ENCODE results near the gene ADTRP.

DNA sequence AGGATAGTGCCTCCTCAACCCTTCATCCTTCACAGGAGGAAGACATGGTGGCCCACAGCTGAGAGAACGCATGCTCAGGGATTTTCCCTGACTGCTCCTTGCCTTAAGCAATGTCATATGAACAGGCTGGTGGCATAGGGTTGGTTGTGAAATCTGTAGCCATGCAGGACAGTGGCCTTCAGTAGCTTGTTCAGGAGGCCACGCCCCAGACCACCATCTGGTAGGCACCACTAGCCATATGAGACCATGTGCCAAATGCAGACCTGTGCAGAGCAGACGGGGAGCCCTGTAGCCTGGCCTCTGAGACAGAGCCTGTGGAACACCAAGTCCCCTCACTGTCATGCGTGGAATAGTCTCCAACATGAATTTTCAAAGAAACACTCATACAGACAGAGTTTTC lies 76.5 kb downstream of the ADTRP start:
- TF ChIP-seq CTCF (IDR thresholded peaks at IDR 0.05) (no peak), POLR2A (IDR thresholded peaks at IDR 0.05) (no peak), EP300 (IDR thresholded peaks at IDR 0.05) (no peak)
